Measurements from ENCODE around the gene COL10A1.
"Not testable (repeated sequence)": the region's sequence is repeated elsewhere in the genome, so short reads cannot be mapped to it uniquely, and the experiment has no call there.

The COL10A1 gene

GRCh38 chr6:116118608-116119007 lies 7.3 kb downstream of the COL10A1 start:
- DNase-seq = no peak

- no peak for DNase-seq
Observed at GRCh38 chr6:116115781-116116180, 10.2 kb downstream of the COL10A1 start.

GRCh38 chr6:116113386-116113785 lies 12.5 kb downstream of the COL10A1 start:
- no peak for DNase-seq

- no peak for DNase-seq
Observed at GRCh38 chr6:116111552-116112528, 14.1 kb downstream of the COL10A1 start.

- DNase-seq = no peak
Observed at GRCh38 chr6:116108836-116109235, 17.1 kb downstream of the COL10A1 start.

- no peak for DNase-seq
Observed at GRCh38 chr6:116106146-116106545, 19.8 kb downstream of the COL10A1 start.

GRCh38 chr6:116105247-116105646 lies 20.7 kb downstream of the COL10A1 start:
- DNase-seq = no peak

GRCh38 chr6:116104636-116105035 lies 21.3 kb downstream of the COL10A1 start:
- no peak for DNase-seq

GRCh38 chr6:116102873-116103272 lies 23.1 kb downstream of the COL10A1 start:
- DNase-seq = no peak

- DNase-seq = no peak
Observed at GRCh38 chr6:116101790-116102189, 24.1 kb downstream of the COL10A1 start.

- DNase-seq = no peak
Observed at GRCh38 chr6:116101302-116101718, 24.6 kb downstream of the COL10A1 start.

- peak; percentile 86 for DNase-seq
Observed at GRCh38 chr6:116100419-116101301, 25.3 kb downstream of the COL10A1 start, which contains the start of gene NT5DC1. Gene NT5DC1 (plus strand): TSS chr6:116100853. CDS start chr6:116100931, 78 bp downstream.

- no peak for DNase-seq
Observed at GRCh38 chr6:116099036-116099435, 26.9 kb downstream of the COL10A1 start.

GRCh38 chr6:116096979-116097816 lies 28.7 kb downstream of the COL10A1 start:
- DNase-seq = no peak

- not testable (repeated sequence) for DNase-seq
Observed at GRCh38 chr6:116096048-116096759, 29.7 kb downstream of the COL10A1 start.

- no peak for DNase-seq
Observed at GRCh38 chr6:116094041-116094440, 31.9 kb downstream of the COL10A1 start.

- no peak for DNase-seq
Observed at GRCh38 chr6:116090251-116090650, 35.7 kb downstream of the COL10A1 start.

GRCh38 chr6:116088946-116089345 lies 37.0 kb downstream of the COL10A1 start:
- no peak for DNase-seq

GRCh38 chr6:116087437-116088027 lies 38.4 kb downstream of the COL10A1 start:
- no peak for DNase-seq

- no peak for DNase-seq
Observed at GRCh38 chr6:116084284-116084683, 41.6 kb downstream of the COL10A1 start.

GRCh38 chr6:116083052-116083451 lies 42.9 kb downstream of the COL10A1 start:
- DNase-seq = no peak
